Trophoblast cell (in vitro differentiated cells and primary cell): ENCODE results near the gene PRR7.

ENCODE experiments used
- DNase-seq, 2 donors: peaks; one replicate each; pipeline ENCODE4 v3.0.0-alpha.2; 2016
- H2AFZ ChIP-seq: 2 replicates; pipeline ENCODE4 v1.6.1; 2013; ENCODE audit warnings: low read length, moderate library complexity, mild to moderate bottlenecking; ENCODE audit not compliant: insufficient read depth, poor library complexity
- H2AK5ac ChIP-seq: 2 replicates; pipeline ENCODE4 v1.6.1; 2013; ENCODE audit warnings: mild to moderate bottlenecking, low read length
- H2BK120ac ChIP-seq: 2 replicates; pipeline ENCODE4 v1.6.1; 2013; ENCODE audit warnings: low read length, mild to moderate bottlenecking, moderate library complexity; ENCODE audit not compliant: insufficient read depth, poor library complexity
- H2BK12ac ChIP-seq: 2 replicates; pipeline ENCODE4 v1.6.1; 2013; ENCODE audit warnings: mild to moderate bottlenecking, low read length, moderate library complexity
- H2BK5ac ChIP-seq: 2 replicates; pipeline ENCODE4 v1.6.1; 2013; ENCODE audit warnings: low read length, low read depth, moderate library complexity, mild to moderate bottlenecking; ENCODE audit not compliant: poor library complexity
- H3K14ac ChIP-seq: 2 replicates; pipeline ENCODE4 v1.6.1; 2013; ENCODE audit warnings: mild to moderate bottlenecking, low read length
- H3K18ac ChIP-seq: 2 replicates; pipeline ENCODE4 v1.6.1; 2013; ENCODE audit warnings: mild to moderate bottlenecking, low read length
- H3K23ac ChIP-seq: 2 replicates; pipeline ENCODE4 v1.6.1; 2013; ENCODE audit warnings: low read length
- H3K27ac ChIP-seq: 2 replicates; pipeline ENCODE4 v1.5.1; 2013; ENCODE audit warnings: low read depth, mild to moderate bottlenecking, inconsistent platforms, low read length, moderate library complexity
- H3K27me3 ChIP-seq: 2 replicates; pipeline ENCODE4 v1.6.1; 2013; ENCODE audit warnings: inconsistent platforms, mild to moderate bottlenecking, low read length, moderate library complexity; ENCODE audit not compliant: insufficient read depth
- H3K36me3 ChIP-seq, 2 experiments: 1 replicate in 1 of 2; 2 replicates in 1 of 2; pipeline ENCODE4 v1.6.1; 2013; ENCODE audit warnings: low read length in 2 of 2, mild to moderate bottlenecking in 2 of 2, moderate library complexity in 1 of 2; ENCODE audit not compliant: insufficient read depth in 2 of 2, control insufficient read depth in 1 of 2
- H3K4ac ChIP-seq: 2 replicates; pipeline ENCODE4 v1.6.1; 2013; ENCODE audit warnings: low read depth, mild to moderate bottlenecking, low read length, moderate library complexity
- H3K4me1 ChIP-seq, 2 experiments: 1 replicate in 1 of 2; 2 replicates in 1 of 2; pipeline ENCODE4 v1.6.1; 2013; ENCODE audit warnings: low read length in 2 of 2, mild to moderate bottlenecking in 2 of 2, moderate library complexity in 1 of 2; ENCODE audit not compliant: insufficient read depth in 2 of 2, control insufficient read depth in 1 of 2
- H3K4me2 ChIP-seq: 2 replicates; pipeline ENCODE4 v1.6.1; 2013; ENCODE audit warnings: inconsistent platforms, mild to moderate bottlenecking, low read length, moderate library complexity
- H3K4me3 ChIP-seq: 2 replicates; pipeline ENCODE4 v1.5.1; 2013; ENCODE audit warnings: mild to moderate bottlenecking, low read depth, low read length, inconsistent platforms
- H3K79me1 ChIP-seq: one replicate; pipeline ENCODE4 v1.6.1; 2013; ENCODE audit warnings: low read length
- H3K79me2 ChIP-seq: 2 replicates; pipeline ENCODE4 v1.6.1; 2013; ENCODE audit warnings: low read length, mild to moderate bottlenecking; ENCODE audit not compliant: control insufficient read depth, insufficient read depth, poor library complexity
- H3K9ac ChIP-seq: 2 replicates; pipeline ENCODE4 v1.6.1; 2013; ENCODE audit warnings: mild to moderate bottlenecking, low read length
- H3K9me3 ChIP-seq: 2 replicates; pipeline ENCODE4 v1.6.1; 2013; ENCODE audit warnings: low read depth, mild to moderate bottlenecking, control low read depth, inconsistent platforms, low read length; ENCODE audit not compliant: insufficient read depth
- H4K12ac ChIP-seq: 2 replicates; pipeline ENCODE4 v1.6.1; 2013; ENCODE audit warnings: low read depth, mild to moderate bottlenecking, low read length, moderate library complexity
- H4K8ac ChIP-seq: 2 replicates; pipeline ENCODE4 v1.6.1; 2013; ENCODE audit warnings: low read depth, mild to moderate bottlenecking, low read length, moderate library complexity
- H4K91ac ChIP-seq: one replicate; pipeline ENCODE4 v1.6.1; 2013; ENCODE audit warnings: low read depth, mild to moderate bottlenecking, low read length, moderate library complexity
- WGBS: extraction: QIAGEN DNeasy Blood & Tissue Kit; methylation state at CpG from one replicate; pipeline ENCODE4 v1.1.7; 2013; ENCODE audit warnings: missing lambda C conversion rate; ENCODE audit not compliant: insufficient read length, insufficient coverage; ENCODE audit errors: extremely low coverage; 5-methylcytosine and 5-hydroxymethylcytosine counted together

The PRR7 gene

DNA sequence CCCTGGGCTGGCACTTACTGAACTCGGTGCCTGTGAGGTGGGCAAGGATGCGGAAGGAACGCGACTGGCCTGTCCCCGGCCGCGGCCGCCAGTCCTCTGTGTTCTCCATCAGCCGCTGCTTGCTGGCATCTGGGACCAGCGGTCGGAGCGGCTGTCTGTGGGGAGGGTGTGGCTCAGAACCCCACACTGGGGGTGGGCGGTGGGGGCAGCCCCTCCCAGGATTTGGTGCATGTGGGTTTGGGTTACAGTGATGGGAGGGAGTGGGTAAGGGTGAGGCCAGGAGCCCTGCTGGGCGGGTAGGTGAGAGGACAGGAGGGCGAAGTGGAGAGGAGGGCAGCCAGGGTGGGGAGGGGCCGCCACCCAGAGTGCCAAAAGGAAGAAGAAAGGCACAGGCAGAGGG, 44.4 kb downstream of the PRR7 start:
- Histone ChIP-seq H2BK12ac (no peak overlapping the region), H3K9ac (no peak overlapping the region), H3K27me3 (no peaks in the 10 kb centered on the region), H2BK120ac (no peak overlapping the region), H3K27ac (no peak overlapping the region), H3K9me3 (no peaks in the 10 kb centered on the region), H3K14ac (no peak overlapping the region), H3K4ac (no peak overlapping the region), H3K79me1 (peaks cover 26% of the 10 kb centered on the region), H3K4me3 (no peak overlapping the region), H3K4me2 (no peak overlapping the region), H4K12ac (no peak overlapping the region), H3K4me1 (peaks cover 32 to 41% of the 10 kb centered on the region in 2 experiments), H2BK5ac (no peak overlapping the region), H4K91ac (no peak overlapping the region), H2AK5ac (no peak overlapping the region), H4K8ac (no peak overlapping the region), H3K18ac (no peak overlapping the region), H3K36me3 (peaks cover 86 to 90% of the 10 kb centered on the region in 2 experiments), H3K23ac (no peak overlapping the region), H2AFZ (no peak overlapping the region), H3K79me2 (peaks cover 9% of the 10 kb centered on the region)
- no CpG with 5 or more reads among the region's 16 CpGs for WGBS
- DNase-seq, result no peak

DNA sequence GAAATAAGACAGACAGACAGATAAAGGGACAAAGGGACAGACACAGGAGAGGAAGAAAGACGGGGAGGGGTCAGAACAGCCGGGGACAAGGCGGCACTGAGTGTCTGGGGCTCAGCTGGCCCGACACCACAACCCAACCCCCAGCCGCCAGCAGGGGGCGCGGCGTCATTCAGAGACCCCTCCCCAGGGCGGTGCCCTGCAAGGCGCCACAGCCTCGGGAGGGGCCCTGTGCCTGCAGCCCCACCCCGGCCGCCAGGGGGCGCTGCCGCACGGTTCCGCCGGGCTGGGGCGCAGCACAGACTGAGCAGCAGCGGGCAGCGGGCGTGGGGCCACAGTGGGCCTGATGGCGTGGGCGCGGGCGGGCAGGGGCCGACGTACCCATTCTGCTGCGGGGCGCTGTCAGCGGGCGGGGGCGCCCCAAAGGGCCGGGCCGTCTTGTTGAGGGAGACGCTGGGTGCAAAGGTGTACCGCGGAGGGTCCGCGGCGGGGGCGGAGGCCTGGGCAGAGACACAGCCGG, 44.9 kb downstream of the PRR7 start:
- Histone ChIP-seq H4K8ac (no peak overlapping the region), H3K4ac (no peak overlapping the region), H4K91ac (no peak overlapping the region)

DNA sequence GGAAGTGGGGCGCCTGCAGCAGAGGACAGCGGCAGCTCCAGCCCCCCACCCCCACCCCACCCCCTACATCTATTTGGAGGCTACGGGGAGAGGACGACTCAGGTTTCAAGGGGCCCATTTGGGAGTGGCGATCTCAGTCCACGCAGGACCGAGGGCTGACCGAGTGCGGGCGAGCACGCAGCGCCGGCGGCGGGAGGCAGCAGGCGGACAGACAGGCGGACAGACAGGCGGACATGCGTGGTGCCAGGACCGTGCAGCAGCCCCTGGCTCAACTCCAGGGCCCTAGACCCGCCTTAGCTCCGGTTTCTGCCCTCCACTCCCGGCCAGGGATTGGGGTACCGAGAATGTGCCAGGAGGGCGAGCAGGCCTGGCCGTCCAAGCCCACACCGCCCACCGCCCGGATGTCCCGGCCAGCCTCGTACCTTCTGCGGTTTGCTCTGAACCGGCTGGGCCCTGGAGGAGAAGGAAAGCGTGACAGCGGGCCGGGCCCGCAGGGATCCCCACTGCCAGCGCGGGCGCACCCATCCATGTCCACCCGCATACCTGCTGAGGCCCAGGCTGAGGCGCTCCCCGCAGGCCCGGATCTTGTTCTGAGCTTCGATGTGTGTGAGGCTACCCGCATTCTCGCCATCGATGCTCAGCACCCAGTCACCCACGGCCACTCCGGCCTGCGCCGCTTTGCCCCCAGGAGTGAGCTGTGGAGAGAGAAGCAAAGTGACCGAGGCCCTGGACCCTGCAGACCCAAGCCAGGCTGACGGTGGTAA, 45.6 kb downstream of the PRR7 start:
- H3K14ac ChIP-seq, result no peak overlapping the region
- H3K4me2 ChIP-seq, result no peak overlapping the region
- no peak overlapping the region for H4K12ac ChIP-seq
- H4K91ac ChIP-seq, result no peak overlapping the region
- no peak overlapping the region for H3K27ac ChIP-seq
- no peak overlapping the region for H2BK120ac ChIP-seq
- H3K18ac ChIP-seq, result peak overlapping the region; percentile 32
- no peak overlapping the region for H2BK12ac ChIP-seq
- no peak overlapping the region for H2AK5ac ChIP-seq
- peak overlapping the region; percentile 8 for H3K4ac ChIP-seq
- no peaks in the 10 kb centered on the region for H3K27me3 ChIP-seq
- no peak overlapping the region for H2BK5ac ChIP-seq
- H3K23ac ChIP-seq, result no peak overlapping the region
- peaks cover 36% of the 10 kb centered on the region for H3K79me1 ChIP-seq
- no peak overlapping the region for H4K8ac ChIP-seq
- H3K4me1 ChIP-seq, result peaks cover 34 to 46% of the 10 kb centered on the region in 2 experiments
- H2AFZ ChIP-seq, result no peak overlapping the region
- DNase-seq, result no peak
- peaks cover 18% of the 10 kb centered on the region for H3K79me2 ChIP-seq
- H3K4me3 ChIP-seq, result no peak overlapping the region
- H3K9me3 ChIP-seq, result no peaks in the 10 kb centered on the region
- WGBS, result no CpG with 5 or more reads among the region's 54 CpGs
- H3K9ac ChIP-seq, result no peak overlapping the region
- H3K36me3 ChIP-seq, result peaks cover 80 to 83% of the 10 kb centered on the region in 2 experiments

More for the DNA sequence above, 44.9 kb downstream of the PRR7 start:
- no peak overlapping the region for H3K14ac ChIP-seq
- H3K27me3 ChIP-seq, result no peaks in the 10 kb centered on the region
- H3K9me3 ChIP-seq, result no peaks in the 10 kb centered on the region
- no peak overlapping the region for H2BK12ac ChIP-seq
- H3K27ac ChIP-seq, result no peak overlapping the region
- H2AFZ ChIP-seq, result no peak overlapping the region
- H3K18ac ChIP-seq, result peak overlapping the region; percentile 63
- H2AK5ac ChIP-seq, result peak overlapping the region; percentile 38
- H3K4me1 ChIP-seq, result peaks cover 34 to 45% of the 10 kb centered on the region in 2 experiments
- peaks cover 31% of the 10 kb centered on the region for H3K79me1 ChIP-seq
- H3K36me3 ChIP-seq, result peaks cover 83 to 88% of the 10 kb centered on the region in 2 experiments
- DNase-seq, result peak; percentile 61 to 73
- no CpG with 5 or more reads among the region's 43 CpGs for WGBS
- H4K12ac ChIP-seq, result no peak overlapping the region
- H3K4me3 ChIP-seq, result no peak overlapping the region
- no peak overlapping the region for H3K9ac ChIP-seq
- H3K79me2 ChIP-seq, result peaks cover 14% of the 10 kb centered on the region
- no peak overlapping the region for H3K23ac ChIP-seq
- H2BK5ac ChIP-seq, result no peak overlapping the region
- H2BK120ac ChIP-seq, result no peak overlapping the region
- no peak overlapping the region for H3K4me2 ChIP-seq

DNA sequence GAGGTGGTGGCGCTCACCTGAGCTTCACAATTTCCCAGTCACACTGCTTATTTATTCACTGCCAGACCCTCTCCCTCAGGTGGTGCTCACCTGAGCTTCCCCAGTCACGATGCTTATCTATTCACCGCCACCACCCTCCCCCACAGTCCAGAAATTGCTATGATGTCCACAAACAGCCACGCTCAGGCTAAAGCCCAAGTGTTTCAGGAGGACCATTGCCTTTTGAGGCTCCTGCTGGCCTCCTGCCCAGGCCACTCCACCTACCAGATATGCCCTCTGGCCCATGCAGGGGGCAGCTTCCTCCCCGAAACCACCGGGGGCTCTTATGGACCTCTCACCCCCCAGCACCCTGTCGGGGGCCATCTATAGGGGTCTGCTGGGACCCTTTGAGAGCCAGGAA, 46.2 kb downstream of the PRR7 start:
- H3K4me1 ChIP-seq, result peaks cover 34 to 47% of the 10 kb centered on the region in 2 experiments
- H3K4me2 ChIP-seq, result no peak overlapping the region
- H2AK5ac ChIP-seq, result no peak overlapping the region
- no peak overlapping the region for H3K9ac ChIP-seq
- peaks cover 18% of the 10 kb centered on the region for H3K79me2 ChIP-seq
- H2BK5ac ChIP-seq, result peak overlapping the region; percentile 15
- no peaks in the 10 kb centered on the region for H3K27me3 ChIP-seq
- H4K91ac ChIP-seq, result no peak overlapping the region
- no peak overlapping the region for H3K14ac ChIP-seq
- no peak overlapping the region for H2BK12ac ChIP-seq
- peak overlapping the region; percentile 28 for H3K18ac ChIP-seq
- H3K36me3 ChIP-seq, result peaks cover 74 to 77% of the 10 kb centered on the region in 2 experiments
- H4K8ac ChIP-seq, result no peak overlapping the region
- DNase-seq, result no peak
- no peak overlapping the region for H3K4ac ChIP-seq
- H2BK120ac ChIP-seq, result no peak overlapping the region
- no peaks in the 10 kb centered on the region for H3K9me3 ChIP-seq
- H2AFZ ChIP-seq, result no peak overlapping the region
- WGBS, result no CpG with 5 or more reads among the region's 7 CpGs
- no peak overlapping the region for H3K4me3 ChIP-seq
- peak overlapping the region; percentile 8 for H4K12ac ChIP-seq
- H3K27ac ChIP-seq, result no peak overlapping the region
- no peak overlapping the region for H3K23ac ChIP-seq
- peaks cover 40% of the 10 kb centered on the region for H3K79me1 ChIP-seq
